ENCODE measurements around the gene CABCOCO1. TPM values are rescaled to one million over a fixed set of nuclear protein-coding genes. Genes with fewer than 3 reads are reported as not detected.

CABCOCO1 gene
- total RNA-seq, 1 donor from 2014 or later: not detected

DNA sequence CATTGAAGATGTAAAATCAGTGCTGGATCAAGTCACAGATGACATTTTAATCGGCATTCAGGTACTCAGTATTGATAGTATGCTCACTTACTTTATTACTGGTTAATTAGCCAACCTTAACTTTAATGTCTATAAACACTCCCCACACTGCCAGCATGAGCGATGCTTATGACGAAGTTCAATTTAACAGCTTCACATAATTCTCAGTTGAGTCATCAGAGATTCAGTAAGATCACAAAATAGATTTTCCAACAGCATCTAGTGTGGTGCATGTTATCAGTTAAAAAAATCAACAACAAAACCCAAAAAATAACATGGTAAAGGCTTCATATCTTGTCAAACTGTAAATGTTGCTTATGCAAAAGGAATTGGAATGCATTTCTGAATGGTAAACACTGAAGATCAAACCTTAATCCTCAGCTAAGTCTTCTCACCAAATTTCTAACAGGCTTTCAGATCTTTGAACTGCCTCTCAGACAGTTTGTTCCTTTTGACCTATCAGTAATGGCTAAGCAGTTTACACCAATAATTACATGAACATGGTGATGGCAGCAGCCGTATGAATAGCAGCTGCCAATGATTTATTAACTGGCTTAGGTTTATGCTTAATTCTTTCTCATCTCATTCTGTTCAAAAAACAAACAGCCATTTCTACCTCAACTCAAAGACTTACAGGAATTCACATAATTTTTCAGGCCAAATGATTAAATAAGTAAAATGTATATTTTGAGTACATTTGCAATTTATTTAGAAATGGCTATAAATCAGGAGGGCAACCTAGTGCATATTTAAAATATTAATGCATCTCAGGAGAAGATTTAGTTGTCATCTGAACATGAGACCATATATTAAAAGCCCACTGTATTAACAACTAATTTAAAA lies 98.5 kb downstream of the CABCOCO1 start:
- no peak for DNase-seq (ENCODE audit: low spot score, unreplicated experiment)
- TF ChIP-seq, protein P1, sequence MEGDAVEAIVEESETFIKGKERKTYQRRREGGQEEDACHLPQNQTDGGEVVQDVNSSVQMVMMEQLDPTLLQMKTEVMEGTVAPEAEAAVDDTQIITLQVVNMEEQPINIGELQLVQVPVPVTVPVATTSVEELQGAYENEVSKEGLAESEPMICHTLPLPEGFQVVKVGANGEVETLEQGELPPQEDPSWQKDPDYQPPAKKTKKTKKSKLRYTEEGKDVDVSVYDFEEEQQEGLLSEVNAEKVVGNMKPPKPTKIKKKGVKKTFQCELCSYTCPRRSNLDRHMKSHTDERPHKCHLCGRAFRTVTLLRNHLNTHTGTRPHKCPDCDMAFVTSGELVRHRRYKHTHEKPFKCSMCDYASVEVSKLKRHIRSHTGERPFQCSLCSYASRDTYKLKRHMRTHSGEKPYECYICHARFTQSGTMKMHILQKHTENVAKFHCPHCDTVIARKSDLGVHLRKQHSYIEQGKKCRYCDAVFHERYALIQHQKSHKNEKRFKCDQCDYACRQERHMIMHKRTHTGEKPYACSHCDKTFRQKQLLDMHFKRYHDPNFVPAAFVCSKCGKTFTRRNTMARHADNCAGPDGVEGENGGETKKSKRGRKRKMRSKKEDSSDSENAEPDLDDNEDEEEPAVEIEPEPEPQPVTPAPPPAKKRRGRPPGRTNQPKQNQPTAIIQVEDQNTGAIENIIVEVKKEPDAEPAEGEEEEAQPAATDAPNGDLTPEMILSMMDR (IDR thresholded peaks at IDR 0.05; ENCODE audit: unreplicated experiment): no peak
- no peak overlapping the region for H3K27ac Mint-ChIP-seq
- H3K4me3 Mint-ChIP-seq (ENCODE audit: low read depth): no peak overlapping the region
- no peaks in the 10 kb centered on the region for H3K9me3 Mint-ChIP-seq (ENCODE audit: low read depth)
- no peaks in the 10 kb centered on the region for H3K27me3 Mint-ChIP-seq
- peaks cover 13% of the 10 kb centered on the region for H3K4me1 Mint-ChIP-seq (ENCODE audit: low read depth)
- no peaks in the 10 kb centered on the region for H3K36me3 Mint-ChIP-seq (ENCODE audit: insufficient read depth)

DNA sequence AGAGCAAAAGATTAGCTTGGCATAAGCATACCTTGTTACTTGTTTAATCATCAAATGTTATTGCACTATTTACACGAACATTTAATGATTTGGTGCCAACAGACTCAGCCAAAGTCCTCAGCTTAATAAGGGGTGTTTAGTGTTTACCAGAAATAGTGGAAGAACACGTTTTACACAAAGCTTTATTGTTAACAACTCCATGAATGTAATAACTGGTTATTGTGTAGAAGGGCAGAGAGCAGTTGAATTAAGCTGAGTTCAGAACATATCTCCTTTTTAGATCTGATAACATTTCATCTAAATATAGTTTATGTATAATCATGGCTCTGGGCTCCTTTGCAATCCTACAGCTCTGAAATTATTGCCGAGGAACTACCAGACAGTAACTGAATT lies 99.1 kb downstream of the CABCOCO1 start:
- Mint-ChIP-seq H3K27me3 (no peaks in the 10 kb centered on the region), H3K4me3 (ENCODE audit: low read depth) (no peak overlapping the region), H3K4me1 (ENCODE audit: low read depth) (peaks cover 13% of the 10 kb centered on the region), H3K27ac (no peak overlapping the region), H3K36me3 (ENCODE audit: insufficient read depth) (no peaks in the 10 kb centered on the region), H3K9me3 (ENCODE audit: low read depth) (no peaks in the 10 kb centered on the region)
- TF ChIP-seq, protein P1 (IDR thresholded peaks at IDR 0.05; ENCODE audit: unreplicated experiment): no peak
- DNase-seq (ENCODE audit: low spot score, unreplicated experiment): no peak

DNA sequence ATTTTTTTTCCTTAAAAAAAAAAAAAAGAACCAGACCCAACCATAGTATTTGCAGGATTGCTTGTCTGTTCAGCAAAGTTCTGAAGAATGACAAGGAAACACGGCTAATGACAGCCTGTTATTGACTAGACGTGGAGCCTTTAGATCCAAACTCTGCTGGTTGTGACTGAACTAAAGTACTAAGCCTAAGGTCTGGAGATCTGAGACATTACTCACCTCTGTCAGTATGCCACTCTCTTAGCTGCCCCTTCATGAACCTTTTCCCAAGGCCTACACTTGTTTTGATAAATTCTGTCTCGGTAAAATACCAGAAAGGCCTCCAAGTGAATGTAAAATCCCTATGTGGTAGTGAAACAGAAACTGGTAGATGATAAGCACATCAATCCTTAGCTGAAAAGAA lies 101.0 kb downstream of the CABCOCO1 start:
- Mint-ChIP-seq H3K4me3 (ENCODE audit: low read depth) (no peak overlapping the region), H3K9me3 (ENCODE audit: low read depth) (no peaks in the 10 kb centered on the region), H3K36me3 (ENCODE audit: insufficient read depth) (no peaks in the 10 kb centered on the region), H3K27me3 (no peaks in the 10 kb centered on the region), H3K4me1 (ENCODE audit: low read depth) (peaks cover 13% of the 10 kb centered on the region), H3K27ac (no peak overlapping the region)
- TF ChIP-seq, protein P1 (IDR thresholded peaks at IDR 0.05; ENCODE audit: unreplicated experiment): no peak
- no peak for DNase-seq (ENCODE audit: low spot score, unreplicated experiment)

DNA sequence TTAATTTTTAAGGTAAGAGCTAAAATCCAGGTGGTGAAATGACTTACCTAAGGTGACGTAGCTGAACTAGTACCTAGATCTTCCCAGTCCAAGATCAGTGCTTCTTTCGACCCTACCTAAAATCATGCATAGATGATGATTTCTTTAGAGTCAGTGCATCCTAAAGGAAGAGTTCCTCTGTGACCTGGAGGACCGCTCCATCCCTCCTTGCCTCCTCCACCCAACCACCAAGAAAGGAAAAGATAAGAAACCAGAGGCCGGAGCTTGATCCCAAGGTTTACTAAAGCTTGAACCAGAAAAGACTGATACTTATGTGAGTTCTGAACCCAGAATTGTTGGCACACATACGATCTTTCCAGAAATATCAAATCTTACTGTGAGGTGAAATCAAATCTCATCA lies 101.8 kb downstream of the CABCOCO1 start:
- H3K4me1 Mint-ChIP-seq (ENCODE audit: low read depth): peaks cover 13% of the 10 kb centered on the region
- H3K27ac Mint-ChIP-seq: no peak overlapping the region

More for the DNA sequence above, 101.8 kb downstream of the CABCOCO1 start:
- TF ChIP-seq, protein P1 (IDR thresholded peaks at IDR 0.05; ENCODE audit: unreplicated experiment): no peak
- Mint-ChIP-seq H3K9me3 (ENCODE audit: low read depth) (no peaks in the 10 kb centered on the region), H3K4me3 (ENCODE audit: low read depth) (no peak overlapping the region), H3K36me3 (ENCODE audit: insufficient read depth) (no peaks in the 10 kb centered on the region), H3K27me3 (no peaks in the 10 kb centered on the region)
- DNase-seq (ENCODE audit: low spot score, unreplicated experiment): no peak

Data from progenitor cell of endocrine pancreas (in vitro differentiated cells).